Endodermal cell (in vitro differentiated cells): ENCODE data around the gene LAMTOR4. TPM values are rescaled to one million over a fixed set of nuclear protein-coding genes. Genes with fewer than 3 reads are reported as not detected.
"Not testable (repeated sequence)": the region's sequence is repeated elsewhere in the genome, so short reads cannot be mapped to it uniquely, and the experiment has no call there.

Experiments
- DNase-seq: peaks from one replicate; pipeline ENCODE4 v3.0.0-alpha.2; 2017
- H3K27ac ChIP-seq: 2 replicates; pipeline ENCODE4 v1.5.1; 2013; ENCODE audit warnings: mild to moderate bottlenecking, low read depth, low read length, moderate library complexity
- H3K27me3 ChIP-seq: 2 replicates; pipeline ENCODE4 v1.6.1; 2013; ENCODE audit warnings: mild to moderate bottlenecking, low read length, moderate library complexity; ENCODE audit not compliant: insufficient read depth, control insufficient read depth, poor library complexity, severe bottlenecking
- H3K36me3 ChIP-seq: 2 replicates; pipeline ENCODE4 v1.7.0; 2013; ENCODE audit warnings: mild to moderate bottlenecking, low read length, moderate library complexity; ENCODE audit not compliant: control insufficient read depth, insufficient read depth
- H3K4me1 ChIP-seq: one replicate; pipeline ENCODE4 v1.7.0; 2013; ENCODE audit warnings: low read length; ENCODE audit not compliant: control insufficient read depth, insufficient read depth
- H3K4me3 ChIP-seq: 2 replicates; pipeline ENCODE4 v1.5.1; 2013; ENCODE audit warnings: mild to moderate bottlenecking, low read length, moderate library complexity
- H3K9ac ChIP-seq: 2 replicates; pipeline ENCODE4 v1.6.1; 2013; ENCODE audit warnings: mild to moderate bottlenecking, low read length, moderate library complexity; ENCODE audit not compliant: poor library complexity, severe bottlenecking; ENCODE audit errors: extremely low read depth
- H3K9me3 ChIP-seq: 2 replicates; pipeline ENCODE4 v1.6.1; 2013; ENCODE audit warnings: mild to moderate bottlenecking, low read length, moderate library complexity; ENCODE audit not compliant: control insufficient read depth
- H3K27ac Mint-ChIP-seq: 2 replicates; pipeline ENCODE4 v1.8.0; 2020; ENCODE audit warnings: mixed read lengths
- H3K27me3 Mint-ChIP-seq: 2 replicates; pipeline ENCODE4 v1.8.0; 2021; ENCODE audit warnings: mild to moderate bottlenecking, mixed read lengths; ENCODE audit not compliant: insufficient read depth
- H3K36me3 Mint-ChIP-seq: 2 replicates; pipeline ENCODE4 v1.8.0; 2020; ENCODE audit warnings: low read depth, mixed read lengths
- H3K4me1 Mint-ChIP-seq: 2 replicates; pipeline ENCODE4 v1.8.0; 2020; ENCODE audit warnings: mixed read lengths
- H3K4me3 Mint-ChIP-seq: 2 replicates; pipeline ENCODE4 v1.8.0; 2020; ENCODE audit warnings: mild to moderate bottlenecking, moderate library complexity, mixed read lengths
- H3K9me3 Mint-ChIP-seq: 2 replicates; pipeline ENCODE4 v1.8.0; 2020; ENCODE audit warnings: mild to moderate bottlenecking, mixed read lengths
- WGBS, 2 experiments: methylation state at CpG; one replicate each; pipeline versions ENCODE4 v1.1.5 to v1.1.7; 2013; ENCODE audit warnings: missing lambda C conversion rate in 2 of 2, mixed read lengths in 1 of 2; ENCODE audit not compliant: insufficient coverage in 1 of 2, insufficient read length in 1 of 2; 5-methylcytosine and 5-hydroxymethylcytosine counted together
- total RNA-seq, 2 donors: library from RNA; stranded (reverse); fragmentation: NEBNext Ultra II Directional in 1 of 2; extraction: Animal tissue kit (Norgen Biotek cat#: 25700) in 1 of 2; gene quantifications; 2 replicates in 1 of 2; 3 replicates in 1 of 2; pipeline ENCODE4 v1.2.1, GENCODE V29; 2021
- TF ChIP-seq, protein P1 (sequence below): fragments of 200-600 bp; sonication (generic); conservative IDR thresholded peaks from 2 replicates; pipeline ENCODE4 v1.5.0; 2021; ENCODE audit warnings: antibody characterized with exemption, mild to moderate bottlenecking

Gene LAMTOR4
- total RNA-seq, 2 donors from 2014 or later, result 155 to 188 TPM

DNA sequence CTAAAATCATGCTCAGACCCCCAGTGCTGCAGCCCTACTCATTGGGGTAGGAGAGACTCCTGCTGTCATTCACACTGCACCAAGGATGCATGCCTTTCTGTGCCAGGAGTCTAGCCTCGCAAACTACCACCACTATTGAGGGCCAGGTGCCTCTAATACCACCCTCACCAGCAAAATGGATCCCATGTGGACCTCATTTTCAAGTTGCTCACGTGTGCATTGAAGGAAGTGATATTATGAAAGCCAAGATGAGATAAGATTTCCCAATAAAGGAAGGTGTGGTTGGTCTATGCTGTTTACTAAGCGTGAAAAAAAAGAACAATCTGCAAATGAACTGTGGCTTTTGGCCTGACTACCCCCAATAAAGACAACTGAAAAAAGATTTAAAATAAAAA lies 7.2 kb upstream of the LAMTOR4 start:
- H3K27ac ChIP-seq, result no peak overlapping the region
- peaks cover 7% of the 10 kb centered on the region for H3K27me3 Mint-ChIP-seq
- no peaks in the 10 kb centered on the region for H3K27me3 ChIP-seq
- H3K4me1 Mint-ChIP-seq, result peaks cover 3% of the 10 kb centered on the region
- 92 to 100% methylated on average over 2 to 3 of the region's 3 CpGs for WGBS, 2 experiments
- H3K36me3 Mint-ChIP-seq, result peaks cover 3% of the 10 kb centered on the region
- DNase-seq, result no peak
- H3K9ac ChIP-seq, result no peak overlapping the region
- TF ChIP-seq, protein P1, sequence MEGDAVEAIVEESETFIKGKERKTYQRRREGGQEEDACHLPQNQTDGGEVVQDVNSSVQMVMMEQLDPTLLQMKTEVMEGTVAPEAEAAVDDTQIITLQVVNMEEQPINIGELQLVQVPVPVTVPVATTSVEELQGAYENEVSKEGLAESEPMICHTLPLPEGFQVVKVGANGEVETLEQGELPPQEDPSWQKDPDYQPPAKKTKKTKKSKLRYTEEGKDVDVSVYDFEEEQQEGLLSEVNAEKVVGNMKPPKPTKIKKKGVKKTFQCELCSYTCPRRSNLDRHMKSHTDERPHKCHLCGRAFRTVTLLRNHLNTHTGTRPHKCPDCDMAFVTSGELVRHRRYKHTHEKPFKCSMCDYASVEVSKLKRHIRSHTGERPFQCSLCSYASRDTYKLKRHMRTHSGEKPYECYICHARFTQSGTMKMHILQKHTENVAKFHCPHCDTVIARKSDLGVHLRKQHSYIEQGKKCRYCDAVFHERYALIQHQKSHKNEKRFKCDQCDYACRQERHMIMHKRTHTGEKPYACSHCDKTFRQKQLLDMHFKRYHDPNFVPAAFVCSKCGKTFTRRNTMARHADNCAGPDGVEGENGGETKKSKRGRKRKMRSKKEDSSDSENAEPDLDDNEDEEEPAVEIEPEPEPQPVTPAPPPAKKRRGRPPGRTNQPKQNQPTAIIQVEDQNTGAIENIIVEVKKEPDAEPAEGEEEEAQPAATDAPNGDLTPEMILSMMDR, result no peak
- H3K9me3 Mint-ChIP-seq, result peaks cover 16% of the 10 kb centered on the region
- no peaks in the 10 kb centered on the region for H3K36me3 ChIP-seq
- H3K27ac Mint-ChIP-seq, result no peak overlapping the region
- no peaks in the 10 kb centered on the region for H3K9me3 ChIP-seq
- no peak overlapping the region for H3K4me3 Mint-ChIP-seq
- no peak overlapping the region for H3K4me3 ChIP-seq
- H3K4me1 ChIP-seq, result no peaks in the 10 kb centered on the region

DNA sequence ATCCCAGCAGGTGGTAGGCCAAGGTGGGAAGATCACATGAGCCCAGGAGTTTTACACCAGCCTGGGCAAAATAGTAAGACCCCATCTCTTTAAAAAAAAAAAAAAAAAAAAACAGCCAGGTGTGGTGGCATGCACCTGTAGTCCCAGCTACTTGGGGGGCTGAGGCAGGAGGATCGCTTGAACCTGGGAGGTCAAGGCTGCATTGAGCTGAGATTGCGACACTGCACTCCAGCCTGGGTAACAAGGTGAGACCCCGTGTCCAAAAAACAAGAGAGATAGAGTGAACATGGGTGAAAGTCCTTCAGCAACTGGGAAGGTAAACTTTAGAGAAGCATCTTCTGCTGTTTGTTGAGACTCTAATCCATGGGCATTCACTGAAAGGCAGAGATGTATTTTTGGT lies 6.3 kb upstream of the LAMTOR4 start:
- no peaks in the 10 kb centered on the region for H3K36me3 ChIP-seq
- peaks cover 7% of the 10 kb centered on the region for H3K27me3 Mint-ChIP-seq
- H3K9ac ChIP-seq, result no peak overlapping the region
- H3K36me3 Mint-ChIP-seq, result peaks cover 3% of the 10 kb centered on the region
- WGBS, 2 experiments, result 81 to 92% methylated on average over 3 of the region's 3 CpGs
- H3K9me3 ChIP-seq, result no peaks in the 10 kb centered on the region
- H3K4me1 Mint-ChIP-seq, result peaks cover 3% of the 10 kb centered on the region
- no peak overlapping the region for H3K4me3 Mint-ChIP-seq
- H3K4me3 ChIP-seq, result no peak overlapping the region
- DNase-seq, result no peak
- no peaks in the 10 kb centered on the region for H3K27me3 ChIP-seq
- H3K9me3 Mint-ChIP-seq, result peaks cover 16% of the 10 kb centered on the region
- H3K4me1 ChIP-seq, result no peaks in the 10 kb centered on the region
- H3K27ac Mint-ChIP-seq, result no peak overlapping the region
- TF ChIP-seq, protein P1, result no peak
- H3K27ac ChIP-seq, result no peak overlapping the region

DNA sequence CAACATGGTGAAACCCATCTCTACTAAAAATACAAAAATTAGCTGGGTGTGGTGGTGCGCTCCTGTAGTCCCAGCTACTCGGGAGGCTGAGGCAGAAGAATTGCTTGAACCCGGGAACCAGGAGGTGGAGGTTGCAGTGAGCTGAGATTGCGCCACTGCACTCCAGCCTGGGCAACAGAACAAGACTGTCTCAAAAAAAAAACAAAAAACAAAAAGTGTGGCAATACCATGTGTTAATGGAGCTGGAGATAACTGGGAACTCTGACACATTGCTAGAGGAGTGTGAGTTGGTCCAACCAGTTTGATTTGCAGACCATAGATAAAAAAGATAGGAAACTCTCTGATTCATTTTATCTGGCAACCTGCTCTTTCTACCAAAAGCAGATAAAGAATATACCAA lies 2.4 kb upstream of the LAMTOR4 start:
- 67 to 93% methylated on average over 1 to 4 of the region's 4 CpGs for WGBS, 2 experiments
- not testable (repeated sequence) for H3K9me3 ChIP-seq, H3K4me3 ChIP-seq, H3K4me3 Mint-ChIP-seq, H3K36me3 Mint-ChIP-seq, DNase-seq, H3K27me3 ChIP-seq, H3K27ac ChIP-seq, H3K4me1 ChIP-seq, H3K36me3 ChIP-seq, H3K27ac Mint-ChIP-seq, H3K9ac ChIP-seq, H3K27me3 Mint-ChIP-seq
- Mint-ChIP-seq H3K4me1 (peaks cover 13% of the 10 kb centered on the region), H3K9me3 (peaks cover 16% of the 10 kb centered on the region)

DNA sequence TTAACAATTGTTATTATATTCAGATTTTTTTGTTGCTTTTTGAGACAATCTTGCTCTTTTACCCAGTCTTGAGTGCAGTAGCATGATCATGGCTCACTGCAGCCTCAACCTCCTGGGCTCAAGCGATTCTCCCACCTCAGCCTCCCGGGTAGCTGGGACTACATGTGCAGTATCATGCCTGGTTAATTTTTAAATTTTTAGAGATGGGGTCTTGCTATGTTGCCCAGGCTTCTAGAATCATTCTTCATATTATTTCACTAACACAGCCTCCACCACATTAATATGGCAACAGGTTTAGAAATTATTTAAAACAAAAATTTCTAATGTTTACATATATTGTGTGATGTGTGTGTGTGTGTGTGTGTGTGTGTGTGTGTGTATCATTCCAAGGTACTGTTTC lies 1.4 kb upstream of the LAMTOR4 start:
- H3K27me3 Mint-ChIP-seq, result no peaks in the 10 kb centered on the region
- H3K9ac ChIP-seq, result no peak overlapping the region
- peaks cover 12% of the 10 kb centered on the region for H3K4me1 Mint-ChIP-seq
- DNase-seq, result no peak
- H3K9me3 Mint-ChIP-seq, result peaks cover 16% of the 10 kb centered on the region
- no peak overlapping the region for H3K4me3 Mint-ChIP-seq
- no peak overlapping the region for H3K27ac Mint-ChIP-seq
- peaks cover 4% of the 10 kb centered on the region for H3K36me3 ChIP-seq
- H3K4me3 ChIP-seq, result no peak overlapping the region
- 97 to 100% methylated on average over 2 of the region's 2 CpGs for WGBS, 2 experiments
- TF ChIP-seq, protein P1, result no peak
- no peaks in the 10 kb centered on the region for H3K9me3 ChIP-seq
- H3K4me1 ChIP-seq, result peaks cover 3% of the 10 kb centered on the region
- peaks cover 17% of the 10 kb centered on the region for H3K36me3 Mint-ChIP-seq
- H3K27me3 ChIP-seq, result no peaks in the 10 kb centered on the region
- no peak overlapping the region for H3K27ac ChIP-seq
